Measurements from ENCODE around the gene EZH2.

EZH2 gene

GRCh38 chr7:148761499-148762278, 122.4 kb downstream of the EZH2 start:
- no peak for DNase-seq
